ENCODE data around the gene DAB2IP. TPM values are rescaled to one million over a fixed set of nuclear protein-coding genes. Genes with fewer than 3 reads are reported as not detected.

DAB2IP gene
- total and polyA plus RNA-seq, 2 experiments from 2014 or later: 8.9 to 42.8 TPM

GRCh38 chr9:121698627-121699570 is 47.5 kb downstream of the DAB2IP start:
- Mint-ChIP-seq H3K9me3 (no peaks in the 10 kb centered on the region; the same call in 2 of the 3 replicates), H3K36me3 (ENCODE audit: low read depth) (peaks cover 4% of the 10 kb centered on the region; the same call in 1 of the 3 replicates), H3K27ac (no peak overlapping the region), H3K4me1 (peaks cover 29% of the 10 kb centered on the region), H3K4me3 (peak overlapping the region; percentile 75; the same call in 2 of the 3 replicates), H3K27me3 (ENCODE audit: insufficient read depth, low read depth, poor library complexity) (peaks cover 2% of the 10 kb centered on the region)
- peaks cover 31% of the 10 kb centered on the region for H3K79me2 ChIP-seq (replicated peaks; ENCODE audit: insufficient read depth)
- H3K27ac ChIP-seq (ENCODE audit: low read depth): no peak overlapping the region
- peak overlapping the region; percentile 78 for H3K4me3 ChIP-seq
- ATAC-seq: peak; percentile 51
- H2AFZ ChIP-seq: no peak overlapping the region
- H3K4me2 ChIP-seq: peak overlapping the region; percentile 94
- peaks cover 49% of the 10 kb centered on the region for H4K20me1 ChIP-seq (replicated peaks; ENCODE audit: insufficient read depth)
- DNase-seq (ENCODE audit: low spot score): peak; percentile 78
- H3K36me3 ChIP-seq (ENCODE audit: insufficient read depth): no peaks in the 10 kb centered on the region
- peaks cover 21% of the 10 kb centered on the region for H3K4me1 ChIP-seq (ENCODE audit: insufficient read depth)
- no peak for TF ChIP-seq STAT1 (IDR thresholded peaks at IDR 0.05; ENCODE audit: unreplicated experiment)
- TF ChIP-seq EZH2 (IDR thresholded peaks at IDR 0.05; ENCODE audit: low read depth, unreplicated experiment): no peak
- no peak for TF ChIP-seq REST (IDR thresholded peaks at IDR 0.05; ENCODE audit: unreplicated experiment)
- no peak for TF ChIP-seq JUNB (IDR thresholded peaks at IDR 0.05; ENCODE audit: unreplicated experiment)
- no peak for TF ChIP-seq POLR2AphosphoS5 (IDR thresholded peaks at IDR 0.05; ENCODE audit: low read depth)
- no peak for TF ChIP-seq CTCF (conservative IDR thresholded peaks at IDR 0.05; ENCODE audit: low read depth in 2 of 2)
- TF ChIP-seq ZNF114 (CRISPR knock-in tag; IDR thresholded peaks at IDR 0.05): no peak
- TF ChIP-seq EZH2phosphoT487 (IDR thresholded peaks at IDR 0.05; ENCODE audit: unreplicated experiment): no peak
- no peaks in the 10 kb centered on the region for H3K27me3 ChIP-seq (ENCODE audit: insufficient read depth)
- H3F3A ChIP-seq (replicated peaks; ENCODE audit: low read depth): no peaks in the 10 kb centered on the region; the same call in 1 of the 2 replicates
- H3K9me2 ChIP-seq (ENCODE audit: insufficient read depth): no peaks in the 10 kb centered on the region

Data from GM23338 (cell line).